MM.1S (cell line): ENCODE results near the gene BAIAP3.

Experiments
- DNase-seq: peaks from one replicate; pipeline ENCODE4 v3.0.0-alpha.2; 2015
- H2AFZ ChIP-seq: fragments of 300-600 bp; sonication (generic); 2 replicates; pipeline ENCODE4 v1.6.0; 2016; ENCODE audit warnings: antibody characterized with exemption, low read length
- H3F3A ChIP-seq: fragments of 300-600 bp; sonication (generic); 2 replicates; pipeline ENCODE4 v1.6.1; 2016; ENCODE audit warnings: mild to moderate bottlenecking, antibody characterized with exemption, low read length, moderate library complexity, mixed read lengths; ENCODE audit not compliant: insufficient read depth
- H3K27ac ChIP-seq: fragments of 300-600 bp; sonication (generic); 2 replicates; pipeline ENCODE4 v1.5.1; 2016; ENCODE audit warnings: mild to moderate bottlenecking, low read length
- H3K27me3 ChIP-seq: fragments of 300-600 bp; sonication (generic); replicated peaks from 2 replicates; pipeline ENCODE4 v1.6.0; 2016; ENCODE audit warnings: low read length; ENCODE audit not compliant: insufficient read depth
- H3K36me3 ChIP-seq: fragments of 300-600 bp; sonication (generic); replicated peaks from 2 replicates; pipeline ENCODE4 v1.6.1; 2016; ENCODE audit warnings: mild to moderate bottlenecking, low read length, mixed read lengths; ENCODE audit not compliant: insufficient read depth
- H3K4me1 ChIP-seq: fragments of 300-600 bp; sonication (generic); 2 replicates; pipeline ENCODE4 v1.6.1; 2016; ENCODE audit warnings: low read length, mixed read lengths
- H3K4me2 ChIP-seq: fragments of 300-600 bp; sonication (generic); 2 replicates; pipeline ENCODE4 v1.6.0; 2016; ENCODE audit warnings: low read depth, low read length
- H3K4me3 ChIP-seq: fragments of 300-600 bp; sonication (generic); 2 replicates; pipeline ENCODE4 v1.5.1; 2016; ENCODE audit warnings: low read length, mixed read lengths
- H3K79me2 ChIP-seq: fragments of 300-600 bp; sonication (generic); 2 replicates; pipeline ENCODE4 v1.6.1; 2016; ENCODE audit warnings: mixed run types, low read length, mixed read lengths
- H3K9ac ChIP-seq: fragments of 300-600 bp; sonication (generic); 2 replicates; pipeline ENCODE4 v1.6.1; 2016; ENCODE audit warnings: low read length, mixed read lengths
- H3K9me2 ChIP-seq: fragments of 300-600 bp; sonication (generic); replicated peaks from 2 replicates; pipeline ENCODE4 v1.6.1; 2016; ENCODE audit warnings: mild to moderate bottlenecking, low read length, mixed read lengths; ENCODE audit not compliant: insufficient read depth
- H3K9me3 ChIP-seq: fragments of 300-600 bp; sonication (generic); replicated peaks from 2 replicates; pipeline ENCODE4 v1.6.1; 2016; ENCODE audit warnings: mild to moderate bottlenecking, low read length, mixed read lengths; ENCODE audit not compliant: insufficient read depth
- H4K20me1 ChIP-seq: fragments of 300-600 bp; sonication (generic); 2 replicates; pipeline ENCODE4 v1.6.1; 2016; ENCODE audit warnings: mild to moderate bottlenecking, low read length, moderate library complexity, mixed read lengths; ENCODE audit not compliant: insufficient read depth
- EZH2 ChIP-seq: fragments of 300-600 bp; sonication (generic); optimal IDR thresholded peaks from 2 replicates; pipeline ENCODE3; 2017; ENCODE audit warnings: low read depth, mild to moderate bottlenecking, antibody characterized with exemption, low read length, mixed read lengths
- EZH2phosphoT487 ChIP-seq: fragments of 300-600 bp; sonication (generic); IDR thresholded peaks from 2 replicates; pipeline ENCODE4 v1.6.1; 2018; ENCODE audit warnings: antibody characterized with exemption, low read length
- TF ChIP-seq, protein P1 (sequence below): fragments of 300-600 bp; sonication (generic); IDR thresholded peaks from 2 replicates; pipeline ENCODE4 v1.5.1; 2016; ENCODE audit warnings: antibody characterized with exemption, low read length, mixed read lengths

The BAIAP3 gene

DNA sequence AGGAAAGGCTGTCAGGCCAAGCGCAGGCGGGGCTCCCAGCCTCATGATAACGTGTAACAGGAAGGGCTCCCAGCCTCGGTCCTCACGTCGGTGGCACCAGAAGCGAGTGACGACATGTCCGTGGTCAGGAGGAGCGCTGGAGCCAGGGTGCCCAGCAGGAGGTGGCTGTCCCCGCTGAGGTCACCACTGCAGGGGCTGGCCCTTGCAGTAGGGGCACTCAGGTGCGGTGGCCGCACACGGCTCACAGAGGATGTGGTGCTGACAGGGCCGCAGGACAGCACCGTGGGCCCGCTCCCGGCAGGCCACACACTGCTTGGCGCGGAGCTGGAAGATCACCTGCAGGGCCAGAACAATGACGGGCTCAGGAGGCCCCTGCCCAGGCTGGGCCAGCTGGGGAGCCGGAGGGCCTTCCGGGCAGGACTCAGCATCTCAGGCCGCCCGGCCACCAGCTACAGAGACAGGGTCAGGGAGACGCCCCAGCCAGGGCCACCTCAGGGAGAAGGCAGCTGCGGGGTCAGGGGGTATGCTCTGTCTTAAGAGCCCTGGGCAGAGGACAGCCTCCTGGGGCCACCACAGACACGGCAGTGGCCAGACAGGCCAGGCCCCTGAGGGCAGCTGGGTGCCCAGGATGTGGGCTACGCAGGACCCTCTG is 32.7 kb downstream of the BAIAP3 start:
- Histone ChIP-seq H4K20me1 (0 out of 2 replicates have a peak, but pooled peaks cover 6% of the 10 kb centered on the region), H3F3A (peaks cover 4% of the 10 kb centered on the region; the same call in 1 of the 2 replicates), H3K4me2 (no peak overlapping the region), H3K27ac (no peak overlapping the region), H3K4me3 (no peak overlapping the region), H3K9me2 (no peaks in the 10 kb centered on the region), H3K36me3 (peaks cover 19% of the 10 kb centered on the region; the same call in 1 of the 2 replicates), H3K4me1 (no peaks in the 10 kb centered on the region), H2AFZ (no peak overlapping the region), H3K27me3 (no peaks in the 10 kb centered on the region), H3K9ac (no peak overlapping the region), H3K9me3 (no peaks in the 10 kb centered on the region), H3K79me2 (peaks cover 43% of the 10 kb centered on the region)
- no peak for DNase-seq
- TF ChIP-seq, protein P1, sequence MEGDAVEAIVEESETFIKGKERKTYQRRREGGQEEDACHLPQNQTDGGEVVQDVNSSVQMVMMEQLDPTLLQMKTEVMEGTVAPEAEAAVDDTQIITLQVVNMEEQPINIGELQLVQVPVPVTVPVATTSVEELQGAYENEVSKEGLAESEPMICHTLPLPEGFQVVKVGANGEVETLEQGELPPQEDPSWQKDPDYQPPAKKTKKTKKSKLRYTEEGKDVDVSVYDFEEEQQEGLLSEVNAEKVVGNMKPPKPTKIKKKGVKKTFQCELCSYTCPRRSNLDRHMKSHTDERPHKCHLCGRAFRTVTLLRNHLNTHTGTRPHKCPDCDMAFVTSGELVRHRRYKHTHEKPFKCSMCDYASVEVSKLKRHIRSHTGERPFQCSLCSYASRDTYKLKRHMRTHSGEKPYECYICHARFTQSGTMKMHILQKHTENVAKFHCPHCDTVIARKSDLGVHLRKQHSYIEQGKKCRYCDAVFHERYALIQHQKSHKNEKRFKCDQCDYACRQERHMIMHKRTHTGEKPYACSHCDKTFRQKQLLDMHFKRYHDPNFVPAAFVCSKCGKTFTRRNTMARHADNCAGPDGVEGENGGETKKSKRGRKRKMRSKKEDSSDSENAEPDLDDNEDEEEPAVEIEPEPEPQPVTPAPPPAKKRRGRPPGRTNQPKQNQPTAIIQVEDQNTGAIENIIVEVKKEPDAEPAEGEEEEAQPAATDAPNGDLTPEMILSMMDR = no peak
- TF ChIP-seq EZH2 = no peak
- TF ChIP-seq EZH2phosphoT487 = no peak

DNA sequence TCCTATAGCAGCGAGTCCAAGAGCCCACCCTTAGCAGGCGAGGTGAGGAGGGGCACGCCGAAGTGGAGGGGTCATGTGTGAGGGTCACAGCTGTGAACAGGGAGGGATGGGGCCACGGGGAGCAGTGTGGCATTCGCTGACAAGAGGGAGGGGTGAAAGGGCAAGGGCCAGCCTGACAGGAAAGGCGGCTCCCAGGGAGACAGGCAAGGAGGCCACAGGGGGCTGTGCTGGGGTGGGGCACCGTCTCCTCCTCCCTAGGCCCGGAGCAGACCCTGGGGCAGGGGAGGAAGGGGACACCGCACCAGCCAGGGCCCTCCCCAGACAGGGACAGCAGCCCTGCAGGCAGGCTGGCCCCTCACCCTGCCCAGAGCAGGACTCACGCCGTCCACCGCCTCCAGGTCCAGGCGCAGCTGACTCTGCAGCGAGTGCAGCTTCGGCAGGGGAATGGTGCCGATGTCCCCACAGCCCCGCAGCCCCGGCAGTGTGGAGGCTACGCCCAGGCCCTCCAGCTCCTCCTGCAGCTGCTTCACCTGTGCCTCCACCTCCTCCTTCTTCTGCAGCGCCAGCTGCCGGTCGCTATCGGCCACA is 33.4 kb downstream of the BAIAP3 start:
- Histone ChIP-seq H4K20me1 (0 out of 2 replicates have a peak, but pooled peaks cover 6% of the 10 kb centered on the region), H3K79me2 (peaks cover 41% of the 10 kb centered on the region), H3K4me1 (no peaks in the 10 kb centered on the region), H3K27me3 (no peaks in the 10 kb centered on the region), H3K27ac (no peak overlapping the region), H3K9me2 (no peaks in the 10 kb centered on the region), H2AFZ (no peak overlapping the region), H3K9ac (no peak overlapping the region), H3K4me3 (no peak overlapping the region), H3K36me3 (peaks cover 19% of the 10 kb centered on the region; the same call in 1 of the 2 replicates), H3F3A (peaks cover 4% of the 10 kb centered on the region; the same call in 1 of the 2 replicates), H3K4me2 (no peak overlapping the region), H3K9me3 (no peaks in the 10 kb centered on the region)
- TF ChIP-seq, protein P1 = no peak
- TF ChIP-seq EZH2phosphoT487 (no peak), EZH2 (no peak)
- DNase-seq = no peak

DNA sequence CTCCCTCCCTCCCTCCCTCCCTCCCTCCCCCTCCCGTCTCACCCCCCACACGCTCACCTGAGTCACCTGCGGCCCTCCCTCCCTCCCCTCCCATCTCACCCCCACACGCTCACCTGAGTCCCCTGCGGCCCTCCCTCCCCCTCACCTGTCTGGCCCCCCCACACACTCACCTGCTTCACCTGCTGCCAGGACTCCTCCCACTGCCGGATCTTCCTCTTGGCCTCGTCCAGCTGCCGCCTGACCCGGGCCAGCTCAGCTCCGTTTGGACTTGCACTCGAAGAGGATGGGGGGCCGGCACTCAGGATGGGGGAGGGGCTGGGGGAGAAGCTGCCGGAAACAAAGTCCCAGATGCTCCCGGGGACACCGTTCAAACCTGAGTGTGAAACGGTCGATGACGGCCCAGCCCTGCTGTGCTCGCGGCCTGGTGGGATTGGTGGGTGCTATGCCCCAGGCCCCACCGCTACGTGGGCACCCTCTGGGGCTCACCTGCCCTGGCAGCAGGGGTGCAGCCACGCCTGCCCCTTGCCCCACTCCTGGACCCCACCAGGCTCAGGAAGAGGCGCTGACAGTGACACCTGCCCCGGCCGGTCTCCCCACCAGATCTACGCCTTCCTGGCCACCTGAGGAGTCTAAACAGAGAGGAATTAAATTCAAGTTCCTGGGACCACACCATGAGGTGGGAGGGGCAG is 34.2 kb downstream of the BAIAP3 start:
- no peak for DNase-seq
- Histone ChIP-seq H3K4me1 (no peaks in the 10 kb centered on the region), H3K36me3 (peaks cover 18% of the 10 kb centered on the region; the same call in 1 of the 2 replicates), H3F3A (peaks cover 4% of the 10 kb centered on the region; the same call in 1 of the 2 replicates), H3K9me3 (no peaks in the 10 kb centered on the region), H3K4me3 (no peak overlapping the region), H2AFZ (no peak overlapping the region), H4K20me1 (0 out of 2 replicates have a peak, but pooled peaks cover 6% of the 10 kb centered on the region), H3K9ac (no peak overlapping the region), H3K79me2 (peaks cover 37% of the 10 kb centered on the region), H3K27me3 (no peaks in the 10 kb centered on the region), H3K27ac (no peak overlapping the region), H3K9me2 (no peaks in the 10 kb centered on the region), H3K4me2 (no peak overlapping the region)
- TF ChIP-seq EZH2phosphoT487 (no peak), EZH2 (no peak)
- TF ChIP-seq, protein P1 = no peak
